ENCODE results near the gene PDE8B.

Gene PDE8B

GRCh38 chr5:77171141-77171910 is 39.2 kb upstream of the PDE8B start:
- DNase-seq (ENCODE audit: low spot score) = no peak
- no peak for TF ChIP-seq CTCF (IDR thresholded peaks at IDR 0.05; ENCODE audit: extremely low read depth, missing control alignments)

GRCh38 chr5:77172713-77173328 is 37.7 kb upstream of the PDE8B start:
- TF ChIP-seq CTCF (IDR thresholded peaks at IDR 0.05; ENCODE audit: extremely low read depth, missing control alignments) = no peak
- DNase-seq (ENCODE audit: low spot score) = no peak

GRCh38 chr5:77174526-77174925 is 36.0 kb upstream of the PDE8B start:
- no peak for DNase-seq (ENCODE audit: low spot score)
- TF ChIP-seq CTCF (IDR thresholded peaks at IDR 0.05; ENCODE audit: extremely low read depth, missing control alignments) = no peak

GRCh38 chr5:77175231-77175630 is 35.2 kb upstream of the PDE8B start:
- TF ChIP-seq CTCF (IDR thresholded peaks at IDR 0.05; ENCODE audit: extremely low read depth, missing control alignments) = no peak
- DNase-seq (ENCODE audit: low spot score) = no peak

- TF ChIP-seq CTCF (IDR thresholded peaks at IDR 0.05; ENCODE audit: extremely low read depth, missing control alignments) = no peak
Measured at GRCh38 chr5:77176429-77176828, 34.1 kb upstream of the PDE8B start.

GRCh38 chr5:77177576-77177975 is 32.9 kb upstream of the PDE8B start:
- DNase-seq (ENCODE audit: low spot score) = no peak
- TF ChIP-seq CTCF (IDR thresholded peaks at IDR 0.05; ENCODE audit: extremely low read depth, missing control alignments) = no peak

More at GRCh38 chr5:77176429-77176828, 34.1 kb upstream of the PDE8B start:
- no peak for DNase-seq (ENCODE audit: low spot score)
